A549 (cell line): ENCODE data around the gene TCF12.

Experiments
- EP300 ChIP-seq, 2 experiments: fragments of >200 bp; sonication (Bioruptor Twin); formaldehyde crosslinking; IDR thresholded peaks; 2 replicates in 1 of 2; 3 replicates in 1 of 2; pipeline ENCODE4 v1.6.1; 2016 to 2017
- TF ChIP-seq, protein P1 (sequence below): fragments of 200-600 bp; sonication (generic); IDR thresholded peaks from 2 replicates; pipeline ENCODE4 v1.6.1; 2016; ENCODE audit warnings: antibody characterized with exemption, mild to moderate bottlenecking, moderate library complexity

DNA sequence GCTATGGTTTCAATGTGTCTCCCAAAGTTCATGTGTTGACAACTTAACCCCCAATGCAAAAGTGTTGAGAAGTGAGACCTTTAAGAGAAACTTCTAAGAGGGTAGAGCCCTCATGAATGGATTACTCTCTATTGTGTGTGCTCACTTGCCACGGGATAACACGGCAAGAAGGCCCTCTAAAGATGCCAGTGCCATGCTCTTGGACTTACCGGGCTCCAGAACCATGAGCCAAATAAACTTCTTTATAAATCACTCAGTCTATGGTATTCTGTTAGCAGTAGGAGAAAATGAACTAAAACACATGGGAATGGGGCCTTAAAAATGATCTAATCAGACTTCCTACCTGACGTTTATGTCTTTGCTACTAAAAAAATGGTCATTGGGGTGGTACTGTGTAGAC, 2.6 kb upstream of the TCF12 start:
- TF ChIP-seq, protein P1, sequence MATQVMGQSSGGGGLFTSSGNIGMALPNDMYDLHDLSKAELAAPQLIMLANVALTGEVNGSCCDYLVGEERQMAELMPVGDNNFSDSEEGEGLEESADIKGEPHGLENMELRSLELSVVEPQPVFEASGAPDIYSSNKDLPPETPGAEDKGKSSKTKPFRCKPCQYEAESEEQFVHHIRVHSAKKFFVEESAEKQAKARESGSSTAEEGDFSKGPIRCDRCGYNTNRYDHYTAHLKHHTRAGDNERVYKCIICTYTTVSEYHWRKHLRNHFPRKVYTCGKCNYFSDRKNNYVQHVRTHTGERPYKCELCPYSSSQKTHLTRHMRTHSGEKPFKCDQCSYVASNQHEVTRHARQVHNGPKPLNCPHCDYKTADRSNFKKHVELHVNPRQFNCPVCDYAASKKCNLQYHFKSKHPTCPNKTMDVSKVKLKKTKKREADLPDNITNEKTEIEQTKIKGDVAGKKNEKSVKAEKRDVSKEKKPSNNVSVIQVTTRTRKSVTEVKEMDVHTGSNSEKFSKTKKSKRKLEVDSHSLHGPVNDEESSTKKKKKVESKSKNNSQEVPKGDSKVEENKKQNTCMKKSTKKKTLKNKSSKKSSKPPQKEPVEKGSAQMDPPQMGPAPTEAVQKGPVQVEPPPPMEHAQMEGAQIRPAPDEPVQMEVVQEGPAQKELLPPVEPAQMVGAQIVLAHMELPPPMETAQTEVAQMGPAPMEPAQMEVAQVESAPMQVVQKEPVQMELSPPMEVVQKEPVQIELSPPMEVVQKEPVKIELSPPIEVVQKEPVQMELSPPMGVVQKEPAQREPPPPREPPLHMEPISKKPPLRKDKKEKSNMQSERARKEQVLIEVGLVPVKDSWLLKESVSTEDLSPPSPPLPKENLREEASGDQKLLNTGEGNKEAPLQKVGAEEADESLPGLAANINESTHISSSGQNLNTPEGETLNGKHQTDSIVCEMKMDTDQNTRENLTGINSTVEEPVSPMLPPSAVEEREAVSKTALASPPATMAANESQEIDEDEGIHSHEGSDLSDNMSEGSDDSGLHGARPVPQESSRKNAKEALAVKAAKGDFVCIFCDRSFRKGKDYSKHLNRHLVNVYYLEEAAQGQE, result no peak
- TF ChIP-seq EP300 (IDR thresholded peaks at IDR 0.05), result no peak
